Activated CD4-positive, alpha-beta T cell treated with anti-CD3 and anti-CD28 coated beads, Interleukin-10, Interleukin-2, amounts not matched to agents 100 ng/mL and 50 ng/mL, durations not matched to agents 16 hours and 8 hours (primary cell): ENCODE data around the gene STXBP6.

Source experiments
- DNase-seq: peaks from one replicate; pipeline ENCODE4 v3.0.0-alpha.2; 2020

STXBP6 gene

GRCh38 chr14:25050269-25051150 lies 563 bp upstream of the STXBP6 start:
- DNase-seq, result no peak

DNA sequence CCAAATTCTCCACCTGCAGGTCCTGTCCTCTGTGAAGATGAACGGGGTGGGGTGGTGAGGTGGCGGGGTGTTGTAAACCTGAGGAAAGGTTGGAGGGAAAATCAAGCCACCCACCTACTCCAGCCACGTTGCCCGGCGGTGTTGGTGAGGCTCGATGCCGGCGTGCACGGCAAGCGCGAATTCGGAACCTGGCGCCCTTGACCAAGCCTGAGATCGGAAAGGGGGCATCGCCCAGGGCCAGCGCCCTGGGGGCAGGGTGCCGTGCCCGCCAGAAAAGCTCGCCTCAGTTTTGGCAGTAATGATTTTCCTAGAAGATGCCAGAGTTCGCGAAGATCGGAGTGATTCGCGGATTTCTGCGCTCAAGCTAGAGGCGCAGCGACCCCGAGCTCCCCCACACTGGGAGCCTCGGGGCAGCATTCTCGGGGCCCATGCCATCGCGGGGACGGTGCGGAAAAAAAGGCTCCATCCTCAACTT lies 817 bp downstream of the STXBP6 start:
- no peak for DNase-seq

DNA sequence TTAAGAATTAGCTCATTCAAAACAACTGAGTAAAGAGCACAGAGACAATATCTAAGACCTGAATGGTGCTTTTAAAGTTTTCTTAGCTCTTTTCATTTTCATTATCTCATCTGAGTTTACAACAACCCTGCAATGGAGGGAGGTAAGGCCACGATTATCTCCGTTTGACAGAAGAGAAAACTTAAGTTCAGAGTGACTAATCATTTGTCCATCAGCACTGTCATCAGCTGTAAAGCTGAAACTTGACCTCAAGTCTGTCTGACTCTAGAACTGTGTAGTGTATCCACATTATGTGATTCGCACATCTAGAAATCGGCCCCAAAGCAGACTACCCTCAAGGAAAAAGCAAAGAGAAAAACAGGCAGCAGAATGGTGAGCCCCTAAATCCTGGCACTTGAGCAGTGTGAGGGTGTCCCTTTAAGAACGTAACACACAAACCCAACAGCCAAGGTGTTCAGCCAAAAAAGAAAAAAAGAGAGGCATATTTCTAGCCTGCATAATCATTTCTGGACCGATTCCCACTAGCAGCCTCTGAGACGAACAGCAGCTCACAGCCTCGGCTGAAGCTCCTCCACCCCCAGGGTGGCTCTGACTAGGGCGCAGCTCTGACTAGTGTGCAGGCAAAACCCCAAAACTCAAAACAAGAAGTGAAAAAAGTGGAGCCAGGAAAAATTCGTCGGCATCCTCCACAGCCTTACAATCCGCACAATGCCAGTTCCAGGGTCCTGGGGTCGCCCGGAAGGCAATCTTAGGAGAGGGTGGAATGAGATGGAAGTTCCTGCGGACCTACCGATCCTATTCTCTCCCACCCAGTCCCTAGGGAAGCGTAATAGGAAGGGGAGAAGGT lies 1.6 kb downstream of the STXBP6 start:
- DNase-seq, result no peak

GRCh38 chr14:25046301-25046943 lies 3.5 kb downstream of the STXBP6 start:
- DNase-seq, result no peak

DNA sequence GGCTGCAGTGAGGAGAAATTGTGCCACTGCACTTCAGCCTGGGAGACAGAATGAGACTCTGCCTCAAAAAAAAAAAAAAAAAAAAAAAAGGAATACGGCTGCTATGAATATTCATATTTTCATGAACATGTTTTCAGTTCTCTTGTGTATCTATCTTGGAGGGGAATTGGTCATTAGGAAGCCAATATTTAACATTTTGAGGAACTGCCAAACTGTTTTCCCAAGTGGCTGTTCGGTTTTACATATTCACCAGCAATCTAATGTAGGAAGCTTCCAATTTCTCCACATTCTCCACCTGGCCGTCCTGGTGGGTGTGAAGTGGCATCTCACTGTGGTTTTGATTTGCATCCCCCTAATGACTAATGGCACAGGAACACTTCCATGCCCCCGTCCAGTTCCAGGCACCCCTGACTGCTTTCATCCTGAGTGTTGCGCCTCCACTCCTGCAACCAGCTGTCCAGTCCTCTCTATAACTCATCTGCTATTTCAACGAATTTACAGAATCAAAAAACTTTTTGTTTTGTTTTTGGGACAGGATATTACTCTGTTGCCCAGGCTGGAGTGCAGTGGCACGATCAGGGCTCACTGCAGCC lies 5.7 kb downstream of the STXBP6 start:
- DNase-seq, result no peak

DNA sequence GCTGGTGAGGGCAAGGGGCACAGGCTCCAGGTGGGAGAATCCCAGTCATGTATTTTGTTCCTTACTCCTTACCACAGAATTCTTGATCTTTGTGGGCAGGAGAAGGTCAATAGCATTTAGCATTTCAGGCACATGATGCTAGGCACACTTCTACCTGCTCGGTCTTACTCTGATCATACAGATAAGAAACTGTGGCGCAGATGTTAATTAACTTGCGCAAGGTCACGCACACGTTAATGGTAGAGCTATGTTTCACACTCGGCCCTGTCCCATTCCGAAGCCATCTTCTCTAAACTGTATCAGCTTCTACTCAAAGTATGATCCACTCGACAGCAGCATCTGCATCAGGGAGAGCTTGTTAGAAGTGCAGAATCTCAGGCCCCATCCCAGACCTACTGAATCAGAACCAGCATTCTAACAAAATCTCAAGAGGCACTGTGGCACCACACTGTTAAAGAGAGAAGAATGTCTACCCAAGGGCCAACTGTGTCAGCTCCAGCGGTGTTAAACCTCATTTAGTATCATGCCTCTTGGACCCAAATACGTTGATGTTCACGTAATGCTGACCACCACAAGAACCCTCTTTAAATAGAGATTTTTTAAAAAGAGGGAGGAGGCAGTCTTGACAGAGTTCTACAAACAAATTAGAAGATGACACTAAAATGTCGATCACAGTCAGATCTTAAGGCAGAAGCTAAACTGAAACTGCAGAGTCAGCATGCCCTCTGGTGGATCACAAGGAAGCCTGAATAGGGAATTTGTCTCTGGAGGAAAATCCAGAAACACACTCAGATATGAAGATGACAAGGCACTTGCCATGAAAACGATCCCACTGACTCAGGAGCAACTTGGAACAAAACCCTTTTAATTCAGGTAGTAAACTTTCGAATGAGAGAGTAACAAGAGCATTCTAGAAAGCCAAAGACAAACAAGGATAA lies 7.3 kb downstream of the STXBP6 start:
- DNase-seq, result no peak

GRCh38 chr14:25041898-25042297 lies 8.0 kb downstream of the STXBP6 start:
- no peak for DNase-seq

DNA sequence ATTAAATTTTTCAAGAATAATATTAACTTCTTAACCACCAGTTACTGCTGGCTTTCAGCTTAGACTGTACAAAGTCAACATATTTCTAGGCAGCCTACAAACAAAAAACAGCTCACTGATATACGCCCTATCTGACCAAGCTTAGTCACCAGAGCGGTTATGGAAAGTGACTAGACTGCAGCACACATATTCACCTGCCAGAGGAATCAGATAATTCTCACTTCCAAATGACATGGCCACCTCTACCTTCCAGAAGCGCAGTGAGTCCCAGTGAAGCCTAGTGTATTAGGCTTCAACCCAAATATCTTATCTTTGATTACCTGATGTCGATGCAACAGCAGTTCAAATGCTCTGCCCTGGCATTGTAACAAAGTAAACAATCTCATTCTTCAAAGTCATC lies 8.5 kb downstream of the STXBP6 start:
- no peak for DNase-seq

DNA sequence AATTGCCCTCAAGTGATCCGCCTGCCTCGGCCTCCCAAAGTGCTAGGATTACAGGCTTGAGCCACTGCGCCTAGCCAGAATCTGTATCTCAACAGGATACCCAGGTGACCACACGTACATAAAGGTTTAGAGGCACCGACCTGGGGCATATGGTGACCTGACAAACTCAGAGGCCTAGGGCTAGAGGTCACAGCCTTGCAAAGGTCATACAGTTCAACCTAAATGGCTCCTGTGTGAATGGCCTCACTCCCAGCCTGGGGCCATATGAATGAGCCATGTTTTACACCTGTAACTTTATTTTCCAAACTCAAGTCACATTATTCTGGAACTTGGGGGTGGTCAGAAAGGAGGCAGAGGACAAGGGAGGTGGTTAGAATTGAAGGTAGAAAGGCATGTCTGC lies 10.0 kb downstream of the STXBP6 start:
- no peak for DNase-seq

DNA sequence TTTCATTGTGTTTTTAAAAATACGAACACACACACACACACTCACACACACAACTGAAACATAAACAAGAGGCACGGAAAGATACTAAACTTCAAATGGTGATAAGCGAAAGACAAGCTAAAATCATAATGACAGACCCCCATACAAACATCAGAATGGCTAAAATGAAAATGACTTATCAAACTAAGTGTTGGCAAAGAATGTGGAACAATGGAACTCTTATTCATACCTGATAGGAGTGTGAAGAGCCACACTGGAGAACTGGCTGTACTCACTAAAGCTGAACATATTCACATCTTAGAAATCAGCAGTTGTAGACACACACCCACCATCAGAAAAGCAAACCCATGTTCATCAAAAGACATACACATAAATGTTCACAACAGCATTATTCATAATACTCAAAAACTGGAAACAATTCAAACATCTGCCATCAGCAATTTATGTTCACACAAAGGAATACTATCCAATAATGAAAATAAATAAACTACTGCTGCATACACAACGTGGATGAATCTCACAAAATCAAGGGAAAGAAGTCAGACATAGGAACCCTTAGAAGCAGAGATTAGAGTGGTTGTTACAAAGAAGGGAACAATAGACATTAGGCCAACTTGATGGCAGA lies 11.8 kb downstream of the STXBP6 start:
- DNase-seq, result no peak

DNA sequence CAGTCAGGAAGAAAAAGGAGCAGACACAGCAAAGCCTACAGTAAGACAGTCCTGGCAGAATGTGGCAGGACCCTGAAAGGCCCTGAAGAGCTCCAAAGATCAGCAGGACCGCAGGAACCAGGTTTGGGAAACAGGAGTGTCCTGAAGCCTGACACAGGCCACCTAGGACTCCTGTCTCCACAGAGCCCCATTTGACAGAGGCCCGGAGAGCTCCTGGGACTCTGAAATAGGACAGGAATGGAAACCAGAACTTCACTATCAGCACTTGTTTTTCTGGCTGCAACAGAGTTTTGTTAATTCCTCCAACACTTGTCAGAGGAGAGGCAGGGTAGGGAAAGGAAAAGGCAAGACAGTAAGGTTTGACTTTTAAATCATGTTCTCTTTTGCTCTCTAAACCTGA lies 12.9 kb downstream of the STXBP6 start:
- no peak for DNase-seq

DNA sequence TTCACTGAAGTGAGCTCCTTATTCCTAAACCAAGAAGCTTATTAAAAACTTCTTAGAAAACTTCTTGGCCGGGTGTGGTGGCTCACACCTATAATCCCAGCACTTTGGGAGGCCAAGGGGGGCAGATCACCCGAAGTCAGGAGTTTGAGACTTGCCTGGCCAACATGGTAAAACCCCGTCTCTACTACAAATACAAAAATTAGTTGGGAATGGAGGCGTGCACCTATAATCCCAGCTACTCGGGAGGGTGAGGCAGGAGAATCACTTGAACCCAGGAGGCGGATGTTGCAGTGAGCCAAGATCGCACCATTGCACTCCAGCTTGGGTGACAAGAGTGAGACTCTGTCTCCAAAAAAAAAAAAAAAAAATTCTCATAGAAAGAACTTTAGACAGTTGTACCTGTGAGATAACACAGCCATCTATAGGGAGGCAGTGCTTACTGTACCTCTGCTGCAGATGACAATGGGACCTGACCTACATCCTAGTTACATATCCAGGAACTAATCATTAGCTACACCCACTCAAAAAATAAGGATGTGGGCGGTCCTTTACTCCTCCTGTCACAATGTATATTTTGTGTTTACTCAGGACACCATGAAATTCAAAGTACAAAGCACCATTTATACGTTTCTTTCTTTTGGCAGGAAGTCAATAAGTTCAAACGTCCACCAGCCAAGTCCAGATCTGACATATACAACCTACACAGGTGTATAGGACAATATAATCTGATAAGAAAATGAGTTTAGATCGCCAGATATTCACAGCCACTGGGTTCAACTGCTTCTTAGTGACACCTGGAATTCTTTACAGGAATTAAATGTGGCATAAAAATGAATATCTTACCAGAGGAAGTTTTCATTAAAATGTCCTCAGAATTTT lies 14.9 kb downstream of the STXBP6 start:
- no peak for DNase-seq

DNA sequence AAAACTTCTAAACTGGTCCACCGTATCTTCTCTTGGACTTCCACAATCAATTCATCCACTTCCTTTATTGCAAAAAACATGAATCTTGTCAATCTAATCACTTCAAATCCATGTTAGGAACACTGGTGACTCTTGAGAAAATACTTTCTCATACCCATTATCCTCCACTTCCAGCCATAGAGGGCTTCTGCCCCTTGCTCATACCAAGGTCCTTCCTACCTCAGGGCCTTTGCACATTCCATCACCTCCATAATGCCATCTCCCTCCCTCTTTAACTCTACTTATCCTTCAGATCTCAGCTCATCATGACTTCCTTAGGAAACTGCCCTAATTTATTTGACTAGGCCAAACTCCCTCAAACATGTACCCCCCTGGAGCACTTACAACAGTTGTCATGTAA lies 16.6 kb downstream of the STXBP6 start:
- DNase-seq, result no peak

DNA sequence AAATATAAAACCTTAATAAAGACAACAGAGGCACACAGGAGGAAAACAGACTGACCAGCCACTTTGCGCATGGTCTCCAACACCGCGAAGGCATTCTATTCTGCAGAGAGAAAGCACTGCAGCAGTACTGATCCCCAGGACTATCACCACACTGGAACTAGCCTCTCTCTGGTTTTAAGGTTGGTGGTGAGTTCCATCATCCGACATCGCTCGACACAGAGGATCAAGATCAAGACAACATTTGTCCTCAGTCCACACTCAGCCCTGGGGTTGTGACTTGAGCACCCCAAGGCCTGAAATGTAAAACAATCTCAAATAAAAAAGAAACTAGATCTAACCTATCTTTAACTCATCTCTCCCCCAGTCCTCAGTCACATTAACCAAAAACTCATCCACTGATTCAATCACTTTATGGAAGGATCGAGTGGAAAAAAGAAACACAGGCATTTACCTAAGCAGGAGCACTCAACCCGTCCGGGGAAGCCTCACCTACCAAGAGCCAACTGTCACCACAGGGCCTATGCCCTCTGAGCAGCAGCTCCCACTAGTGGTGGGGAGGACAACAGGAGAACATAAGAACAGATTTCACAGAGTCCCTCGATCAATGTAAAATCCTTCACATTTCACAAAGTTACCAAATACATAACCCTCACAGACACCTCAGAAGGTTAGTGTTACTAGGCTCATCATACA lies 17.7 kb downstream of the STXBP6 start:
- DNase-seq, result peak; percentile 28

DNA sequence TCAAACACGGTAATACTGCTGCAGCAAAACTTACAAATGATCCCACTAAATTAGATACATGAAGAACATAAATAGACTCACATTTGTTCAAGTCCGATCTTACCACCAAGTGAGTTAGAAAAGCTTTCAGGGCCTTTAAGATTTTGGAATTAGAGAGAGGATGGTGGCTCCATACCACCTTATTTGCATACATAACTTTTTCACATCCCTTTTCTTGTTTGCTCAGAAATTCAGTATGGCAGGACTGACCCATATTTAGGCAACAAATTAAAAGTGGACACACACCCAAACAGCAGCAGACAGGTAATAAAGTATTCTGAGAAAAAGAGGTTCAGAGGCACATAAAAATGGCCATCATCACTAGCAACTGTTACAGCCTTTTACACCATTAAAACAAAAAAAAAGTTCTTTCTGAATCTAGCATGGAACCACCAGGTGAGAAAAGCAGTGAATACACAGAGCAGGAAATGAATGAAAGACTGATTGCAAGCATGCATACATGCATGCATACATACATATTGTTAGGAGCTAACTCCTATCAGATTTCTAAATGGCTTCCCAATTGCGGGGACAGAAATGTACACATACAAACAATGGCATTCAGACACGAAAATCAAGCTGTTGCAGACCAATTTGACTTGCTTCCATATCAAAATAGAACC lies 23.3 kb downstream of the STXBP6 start:
- no peak for DNase-seq

DNA sequence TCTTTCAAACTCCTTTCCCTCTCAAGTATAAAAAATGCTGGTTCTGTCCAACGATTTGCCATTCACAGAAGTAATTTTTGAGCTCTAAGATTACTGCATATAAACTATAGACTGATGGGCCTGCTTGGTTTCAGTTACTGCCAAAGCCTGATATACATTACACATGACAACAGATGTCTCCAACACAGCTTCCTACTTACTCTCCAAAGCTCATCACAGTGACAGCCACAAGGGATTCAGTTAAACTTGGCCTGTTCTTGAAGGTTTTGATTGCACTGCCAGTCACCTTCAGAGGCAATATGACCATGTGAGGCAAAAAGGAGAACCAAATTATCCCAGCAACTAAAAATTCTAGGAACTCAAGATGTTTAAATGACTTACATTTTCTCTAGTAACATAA lies 30.1 kb downstream of the STXBP6 start:
- no peak for DNase-seq

DNA sequence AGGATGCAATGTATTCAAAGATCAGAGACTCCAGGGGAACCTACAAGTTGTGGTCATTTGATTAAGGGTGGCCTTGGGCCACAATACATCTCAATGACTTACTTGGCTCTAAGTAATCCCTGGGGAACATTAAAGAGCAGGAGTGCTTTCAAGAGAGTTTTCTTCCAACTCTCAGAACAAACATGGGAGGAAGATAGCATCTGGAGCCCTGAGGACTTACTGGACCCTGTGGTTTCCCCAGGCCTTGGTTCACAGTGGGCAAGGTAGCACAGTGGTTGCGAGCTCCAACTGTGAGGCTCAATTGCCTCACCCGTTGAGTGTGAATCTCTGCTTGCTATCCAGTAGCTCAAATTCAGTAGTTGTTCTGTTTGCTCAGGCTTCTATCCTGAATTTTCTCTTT lies 32.4 kb downstream of the STXBP6 start:
- DNase-seq, result no peak

DNA sequence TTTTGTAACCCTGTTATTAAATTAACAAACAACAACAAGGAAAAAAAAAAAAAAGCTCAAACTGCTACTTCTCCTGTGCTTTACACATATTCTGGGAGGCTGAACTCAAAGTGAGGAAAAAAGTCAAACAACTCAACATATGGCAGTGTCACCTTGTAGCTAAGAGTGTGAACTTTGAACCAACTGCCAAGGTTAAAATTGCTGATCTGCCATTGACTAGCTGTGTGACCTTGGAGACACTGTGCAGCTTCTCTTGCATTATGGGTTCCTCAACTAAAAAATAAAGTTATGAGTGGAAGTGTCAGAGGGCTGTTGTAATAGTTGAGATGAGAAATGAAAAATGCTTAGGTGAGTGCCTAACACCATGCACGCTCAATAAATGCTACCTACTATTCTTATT lies 34.2 kb downstream of the STXBP6 start:
- DNase-seq, result no peak

DNA sequence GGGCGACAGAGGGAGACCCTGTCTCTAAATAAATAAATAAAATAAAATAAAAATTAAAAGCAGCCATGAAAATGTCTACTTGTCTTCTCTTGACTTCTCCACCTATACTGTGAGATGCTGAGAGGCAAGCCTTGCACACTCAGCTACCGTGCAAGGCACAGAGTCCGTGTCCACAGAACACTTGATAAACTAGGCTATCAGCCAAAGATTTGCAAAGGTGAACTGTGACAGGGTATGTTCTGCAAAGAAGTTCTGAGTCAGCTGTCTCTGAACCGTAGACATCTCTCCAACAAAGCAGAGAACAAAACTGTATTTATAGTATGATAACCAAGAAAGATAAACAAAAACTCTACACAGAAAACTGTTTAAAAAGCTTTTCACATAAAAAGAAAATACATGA lies 35.5 kb downstream of the STXBP6 start:
- no peak for DNase-seq
